Tibial artery (tissue), 4 donors: ENCODE results near the gene ARX.

ENCODE experiments used
- DNase-seq, 2 donors: peaks; one replicate each; pipeline ENCODE4 v3.0.0-alpha.2; 2019
- H3K27ac ChIP-seq, 2 donors: fragments of 200-600 bp; sonication (generic) in 1 of 2; 1 replicate in 1 of 2; 2 replicates in 1 of 2; pipeline ENCODE4 v1.5.1; 2018 to 2019; ENCODE audit warnings: mild to moderate bottlenecking in 1 of 2
- H3K27me3 ChIP-seq, 2 donors: fragments of 200-600 bp; sonication (generic) in 1 of 2; one replicate each; pipeline versions ENCODE4 v1.5.1 to v1.6.0; 2016 to 2019
- H3K36me3 ChIP-seq, 3 donors: fragments of 200-600 bp; sonication (generic) in 2 of 3; one replicate each; pipeline ENCODE4 v1.5.1; 2016 to 2019; ENCODE audit warnings: mild to moderate bottlenecking in 2 of 3
- H3K4me1 ChIP-seq, 4 donors: fragments of 200-600 bp; sonication (generic) in 2 of 4; 1 replicate in 3 of 4; 2 replicates in 1 of 4; pipeline ENCODE4 v1.5.1; 2016 to 2019
- H3K4me3 ChIP-seq, 2 donors: fragments of 200-600 bp; sonication (generic) in 1 of 2; 1 replicate in 1 of 2; 2 replicates in 1 of 2; pipeline ENCODE4 v1.5.1; 2018 to 2019; ENCODE audit warnings: mild to moderate bottlenecking in 2 of 2
- H3K9me3 ChIP-seq, 3 donors: fragments of 200-600 bp; sonication (generic) in 1 of 3; one replicate each; pipeline ENCODE4 v1.5.1; 2016 to 2019
- intact Hi-C: fragments of 100-400 bp; cut with DNase I; formaldehyde crosslinking; loops from one replicate; pipeline ENCODE4 v1.15.0; 2023; ENCODE audit warnings: low total_unique reads
- TF ChIP-seq, protein P1 (sequence below), 2 experiments: fragments of 200-600 bp in 1 of 2; fragments of 450-650 bp in 1 of 2; IDR thresholded peaks; one replicate each; pipeline ENCODE4 v1.5.1; 2017 to 2019; ENCODE audit warnings: antibody characterized with exemption in 2 of 2, mild to moderate bottlenecking in 1 of 2, moderate library complexity in 1 of 2

Gene ARX

DNA sequence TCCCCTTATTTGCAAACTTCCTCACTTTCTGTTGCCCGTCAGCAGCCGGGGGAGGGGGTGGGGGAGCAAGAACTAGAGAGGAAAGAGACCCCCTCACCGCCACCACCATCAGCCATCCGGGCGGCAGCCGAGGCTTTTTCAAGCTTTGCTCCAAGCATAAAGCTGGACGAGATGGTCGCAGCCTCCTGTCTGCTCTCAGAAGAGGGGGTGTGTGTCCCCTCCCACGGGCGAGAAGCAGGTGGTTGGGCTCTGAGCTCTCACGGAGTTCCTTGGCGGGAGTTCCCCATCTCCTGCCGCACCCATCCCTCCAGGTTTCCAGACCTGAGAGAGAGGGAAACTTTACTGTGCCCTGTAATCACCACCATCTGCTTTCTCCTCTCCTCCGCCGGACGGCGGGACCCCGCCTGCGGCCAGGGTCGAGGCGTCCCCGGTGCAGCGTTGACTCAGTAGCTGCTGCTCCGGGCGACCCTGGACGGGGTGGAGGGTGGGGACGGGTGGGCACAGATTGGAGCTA lies 4.7 kb upstream of the ARX start:
- Histone ChIP-seq H3K4me1 (peaks cover 0 to 27% (median 16%) of the 10 kb centered on the region in 4 donors), H3K27ac (no peak overlapping the region), H3K27me3 (peaks cover 4 to 64% of the 10 kb centered on the region in 2 donors), H3K4me3 (no peak overlapping the region), H3K9me3 (peaks cover 0 to 7% (median 0%) of the 10 kb centered on the region in 3 donors), H3K36me3 (no peaks in the 10 kb centered on the region)
- no peak for DNase-seq
- intact Hi-C loops, result no loop called here
- TF ChIP-seq, protein P1, sequence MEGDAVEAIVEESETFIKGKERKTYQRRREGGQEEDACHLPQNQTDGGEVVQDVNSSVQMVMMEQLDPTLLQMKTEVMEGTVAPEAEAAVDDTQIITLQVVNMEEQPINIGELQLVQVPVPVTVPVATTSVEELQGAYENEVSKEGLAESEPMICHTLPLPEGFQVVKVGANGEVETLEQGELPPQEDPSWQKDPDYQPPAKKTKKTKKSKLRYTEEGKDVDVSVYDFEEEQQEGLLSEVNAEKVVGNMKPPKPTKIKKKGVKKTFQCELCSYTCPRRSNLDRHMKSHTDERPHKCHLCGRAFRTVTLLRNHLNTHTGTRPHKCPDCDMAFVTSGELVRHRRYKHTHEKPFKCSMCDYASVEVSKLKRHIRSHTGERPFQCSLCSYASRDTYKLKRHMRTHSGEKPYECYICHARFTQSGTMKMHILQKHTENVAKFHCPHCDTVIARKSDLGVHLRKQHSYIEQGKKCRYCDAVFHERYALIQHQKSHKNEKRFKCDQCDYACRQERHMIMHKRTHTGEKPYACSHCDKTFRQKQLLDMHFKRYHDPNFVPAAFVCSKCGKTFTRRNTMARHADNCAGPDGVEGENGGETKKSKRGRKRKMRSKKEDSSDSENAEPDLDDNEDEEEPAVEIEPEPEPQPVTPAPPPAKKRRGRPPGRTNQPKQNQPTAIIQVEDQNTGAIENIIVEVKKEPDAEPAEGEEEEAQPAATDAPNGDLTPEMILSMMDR (IDR thresholded peaks at IDR 0.05), result no peak

- no peak for DNase-seq
- no peak overlapping the region for H3K27ac ChIP-seq
- H3K4me1 ChIP-seq, result peaks cover 0 to 27% (median 16%) of the 10 kb centered on the region in 4 donors
- intact Hi-C loops, result no loop called here
- TF ChIP-seq, protein P1 (IDR thresholded peaks at IDR 0.05), result no peak
- H3K9me3 ChIP-seq, result peaks cover 0 to 10% (median 0%) of the 10 kb centered on the region in 3 donors
- H3K27me3 ChIP-seq, result peaks cover 4 to 70% of the 10 kb centered on the region in 2 donors
- no peaks in the 10 kb centered on the region for H3K36me3 ChIP-seq
- no peak overlapping the region for H3K4me3 ChIP-seq
These were observed 4.1 kb upstream of the ARX start for GRCh38 chrX:25019707-25020390.

GRCh38 chrX:25018682-25019081 lies 2.9 kb upstream of the ARX start:
- intact Hi-C loops, result no loop called here
- H3K27ac ChIP-seq, result no peak overlapping the region
- TF ChIP-seq, protein P1 (IDR thresholded peaks at IDR 0.05), result no peak
- H3K9me3 ChIP-seq, result peaks cover 0 to 10% (median 0%) of the 10 kb centered on the region in 3 donors
- peaks cover 4 to 82% of the 10 kb centered on the region in 2 donors for H3K27me3 ChIP-seq
- peaks cover 0 to 27% (median 16%) of the 10 kb centered on the region in 4 donors for H3K4me1 ChIP-seq
- H3K4me3 ChIP-seq, result no peak overlapping the region
- no peaks in the 10 kb centered on the region for H3K36me3 ChIP-seq
- no peak for DNase-seq

DNA sequence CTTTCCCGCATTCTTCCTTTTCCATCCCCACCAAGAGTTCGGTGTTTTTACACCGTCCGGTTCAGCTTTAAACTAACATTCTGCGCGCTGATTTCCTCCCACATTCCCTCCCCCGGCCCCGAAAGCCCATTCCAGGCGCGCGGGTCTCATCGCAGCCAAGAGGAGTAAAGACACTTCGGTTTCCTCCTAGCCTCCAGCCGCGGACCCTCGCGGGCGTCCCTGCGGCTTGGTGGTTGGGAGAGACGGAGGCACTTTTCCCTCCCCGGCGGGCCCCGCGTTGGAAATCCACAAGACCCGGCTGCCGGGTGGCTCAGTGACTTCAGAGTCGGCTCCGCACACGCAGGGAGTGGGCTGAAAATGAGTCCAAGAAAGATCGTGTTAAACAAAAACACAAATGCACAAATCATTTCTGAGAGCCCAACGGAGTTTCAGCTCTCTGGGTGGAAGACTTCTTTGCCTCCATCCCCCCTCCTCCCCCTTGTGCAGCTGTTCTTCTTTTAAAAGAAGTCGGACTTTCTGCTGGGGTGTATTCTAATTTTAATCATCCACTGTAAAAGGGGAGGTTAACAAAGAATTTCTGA lies 2.0 kb upstream of the ARX start:
- Histone ChIP-seq H3K27ac (no peak overlapping the region), H3K9me3 (peaks cover 0 to 13% (median 0%) of the 10 kb centered on the region in 3 donors), H3K4me3 (no peak overlapping the region), H3K27me3 (peaks cover 4 to 82% of the 10 kb centered on the region in 2 donors), H3K4me1 (peaks cover 0 to 33% (median 19%) of the 10 kb centered on the region in 4 donors), H3K36me3 (no peaks in the 10 kb centered on the region)
- TF ChIP-seq, protein P1 (IDR thresholded peaks at IDR 0.05), result no peak
- intact Hi-C loops, result no loop called here
- no peak for DNase-seq

DNA sequence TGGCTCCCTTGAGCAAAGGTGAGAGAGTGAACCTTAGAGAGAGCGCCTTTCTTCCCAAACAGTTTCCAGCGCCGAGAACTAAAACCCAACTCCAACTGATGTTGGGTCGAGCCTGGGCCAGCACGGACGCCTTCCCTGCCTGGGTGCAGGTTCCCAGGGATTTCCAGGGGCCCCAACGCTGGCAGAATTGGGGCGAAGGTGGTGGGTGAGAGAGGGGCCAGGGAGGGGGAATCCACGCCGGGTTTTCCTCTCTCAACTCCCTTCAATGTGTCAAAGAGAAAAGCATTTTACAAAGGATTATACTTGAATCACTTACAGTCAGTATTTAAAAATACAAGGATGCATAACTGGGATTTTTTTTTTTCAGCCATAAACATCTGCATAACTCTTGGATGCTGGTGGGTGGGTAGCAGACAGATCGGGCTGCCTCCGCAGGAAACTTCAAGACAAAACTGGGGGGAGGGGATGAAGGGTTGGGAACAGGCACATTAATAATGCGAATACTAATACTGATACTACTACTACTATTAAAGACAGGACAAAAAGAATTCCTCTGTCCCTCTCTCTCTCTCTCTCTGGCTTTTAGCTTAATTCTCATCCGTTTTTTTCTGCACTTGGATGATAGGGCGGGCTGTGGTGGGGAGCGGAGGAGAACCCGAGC lies 1.3 kb upstream of the ARX start:
- no peak overlapping the region for H3K27ac ChIP-seq
- H3K4me1 ChIP-seq, result peaks cover 0 to 39% (median 22%) of the 10 kb centered on the region in 4 donors
- TF ChIP-seq, protein P1 (IDR thresholded peaks at IDR 0.05), result no peak
- DNase-seq, result no peak
- peaks cover 0 to 16% (median 0%) of the 10 kb centered on the region in 3 donors for H3K9me3 ChIP-seq
- H3K36me3 ChIP-seq, result no peaks in the 10 kb centered on the region
- intact Hi-C loops, result no loop called here
- peaks cover 4 to 86% of the 10 kb centered on the region in 2 donors for H3K27me3 ChIP-seq
- no peak overlapping the region for H3K4me3 ChIP-seq
